NCI-H1105 (cell line): ENCODE results near the gene SNCB.
"Not testable (repeated sequence)": the region's sequence is repeated elsewhere in the genome, so short reads cannot be mapped to it uniquely, and the experiment has no call there.

Source experiments
- DNase-seq: peaks from one replicate; lab custom pipeline; 2025; lab: John Stamatoyannopoulos, UW

Gene SNCB

DNA sequence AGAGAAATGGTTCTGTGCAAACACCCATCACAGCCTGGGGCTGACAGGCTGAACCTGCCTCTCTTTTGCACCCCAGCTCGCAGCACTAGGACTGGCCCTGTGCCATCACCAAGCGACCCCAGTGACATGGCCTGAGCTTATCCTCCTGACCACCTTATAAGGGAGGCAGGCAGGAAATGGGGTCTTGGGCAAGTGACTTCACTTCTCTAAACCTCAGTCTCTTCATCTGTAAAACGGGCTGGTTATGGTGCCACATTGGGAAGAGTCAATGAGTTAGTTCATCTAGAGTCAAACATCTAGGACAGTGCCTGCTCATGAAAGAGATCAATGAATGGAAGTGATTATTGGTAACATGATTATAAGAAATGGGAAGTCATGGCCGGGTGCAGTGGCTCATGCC, 6.2 kb downstream of the SNCB start:
- no peak for DNase-seq

DNA sequence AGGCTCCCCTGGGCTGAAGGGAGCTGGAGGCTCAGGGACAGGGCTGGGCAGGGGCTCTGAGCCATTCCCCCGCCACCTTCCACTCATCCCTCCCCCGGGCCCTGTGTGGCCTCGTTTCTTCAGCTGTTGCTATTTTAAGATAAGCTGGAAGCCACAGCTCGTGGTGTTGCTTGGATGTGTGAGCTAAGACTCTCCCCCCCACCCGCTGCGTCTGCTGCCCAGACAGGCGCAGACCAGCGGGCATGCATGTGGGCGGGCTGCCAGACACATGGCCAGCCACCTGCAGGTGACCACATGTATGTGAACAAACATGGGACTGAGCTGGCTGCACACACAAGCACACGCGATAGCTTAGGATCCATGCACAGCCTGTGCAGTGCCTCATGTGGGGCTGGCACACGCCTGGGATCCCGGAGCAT, 8.7 kb downstream of the SNCB start:
- no peak for DNase-seq

DNA sequence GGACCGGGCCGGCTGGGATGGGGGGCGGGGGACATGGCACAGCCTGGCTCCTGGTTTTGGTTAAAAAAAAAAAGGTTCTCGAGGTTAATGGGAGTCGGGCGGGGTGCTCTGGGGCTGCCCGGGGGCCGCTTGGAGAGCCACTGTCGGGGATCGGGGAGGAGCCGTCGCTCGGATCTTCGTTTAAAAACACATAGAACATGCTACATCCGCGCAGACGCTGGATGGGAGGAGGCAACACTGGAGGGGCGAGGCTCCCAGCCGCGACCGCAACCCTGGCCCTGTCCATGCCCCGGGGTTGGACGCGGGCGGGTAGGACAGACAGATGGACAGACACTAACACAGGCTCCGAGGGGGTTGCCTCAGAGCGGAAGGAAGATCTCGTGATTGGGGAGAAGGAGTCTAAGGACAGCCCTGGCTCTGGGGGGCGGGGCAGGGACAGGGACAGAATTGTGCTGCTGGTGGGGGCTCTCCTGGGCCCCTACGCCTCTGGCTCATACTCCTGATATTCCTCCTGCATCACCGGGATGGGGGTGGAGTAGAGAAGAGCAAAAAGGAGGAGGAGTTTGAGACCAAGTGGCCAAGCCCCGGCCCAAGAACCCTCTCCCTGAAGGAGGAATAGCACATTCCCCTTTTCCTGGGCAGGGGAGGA, 9.9 kb downstream of the SNCB start:
- no peak for DNase-seq

DNA sequence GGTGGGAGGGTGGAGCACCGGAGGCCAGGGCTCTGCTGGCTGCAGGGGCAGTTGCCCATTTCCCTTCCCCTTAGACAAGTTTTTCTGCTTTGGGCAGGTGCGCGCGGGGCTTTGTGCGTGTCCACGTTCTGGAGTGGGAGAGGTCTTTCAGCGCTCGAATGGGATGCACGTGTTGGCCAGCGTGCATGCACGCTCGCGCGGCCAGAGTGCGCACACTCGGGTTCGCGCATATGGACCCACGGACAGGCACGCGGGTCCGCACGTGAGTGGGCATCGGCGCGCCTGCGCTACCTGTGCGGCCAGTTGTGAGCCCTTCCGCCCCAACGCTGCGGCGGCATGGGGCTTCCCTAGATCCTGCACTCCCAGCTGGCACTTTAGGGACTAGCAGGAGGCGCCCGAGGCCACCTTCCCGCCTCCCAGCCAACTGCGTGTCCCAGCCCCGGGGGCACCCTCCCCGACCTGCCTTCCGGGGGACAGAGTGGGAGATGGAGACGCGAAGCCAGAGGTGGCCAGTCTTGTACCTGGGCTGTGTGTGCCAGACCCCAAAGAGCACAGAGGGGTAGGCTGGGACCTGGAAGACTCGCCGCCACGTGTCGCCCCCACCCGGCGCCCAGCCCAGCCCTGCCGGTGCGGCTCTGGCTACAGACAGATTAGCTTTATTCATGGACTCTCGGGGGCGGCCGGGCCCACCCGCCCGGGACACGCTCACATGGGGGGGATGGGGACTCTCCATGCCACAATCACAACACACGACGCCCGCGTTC, 10.6 kb downstream of the SNCB start:
- DNase-seq = no peak

DNA sequence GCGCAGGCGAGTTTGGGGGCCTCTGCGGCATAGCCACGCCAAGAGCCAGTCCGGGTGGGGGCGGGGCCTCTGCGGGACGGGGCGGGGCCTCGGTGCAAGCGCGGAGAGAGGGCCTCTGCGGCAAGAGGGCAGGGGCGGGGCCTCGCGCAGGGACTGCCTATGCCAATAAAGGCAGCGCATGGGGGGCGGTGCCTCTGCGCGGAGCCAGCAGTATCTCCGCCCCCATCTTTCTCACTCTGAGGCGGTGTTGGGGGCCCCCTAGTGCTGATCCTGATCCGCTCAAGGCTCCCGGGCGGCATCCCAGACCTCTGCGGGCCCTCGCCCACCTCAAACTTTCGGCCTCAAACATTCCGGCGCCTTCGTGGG, 11.1 kb downstream of the SNCB start:
- no peak for DNase-seq

DNA sequence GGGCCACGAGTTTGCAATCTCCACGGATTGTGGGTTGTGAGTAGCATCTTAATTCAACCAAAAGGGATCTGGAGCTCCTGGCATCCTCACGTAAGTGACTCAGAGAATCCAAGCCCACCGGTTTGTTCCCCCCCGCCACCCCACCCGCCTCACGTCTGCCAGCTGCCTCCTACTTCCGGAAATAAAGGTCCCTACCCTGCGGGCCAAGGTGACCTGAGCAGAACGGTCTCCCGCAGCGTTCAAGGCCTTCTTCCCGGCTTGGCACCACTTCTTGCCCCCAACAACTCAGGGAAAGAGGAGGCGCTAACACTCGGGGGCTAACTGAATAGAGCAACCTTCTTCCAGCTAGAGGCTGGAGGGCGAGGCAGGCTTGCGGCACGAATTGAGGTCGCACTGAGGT, 11.6 kb downstream of the SNCB start:
- no peak for DNase-seq

DNA sequence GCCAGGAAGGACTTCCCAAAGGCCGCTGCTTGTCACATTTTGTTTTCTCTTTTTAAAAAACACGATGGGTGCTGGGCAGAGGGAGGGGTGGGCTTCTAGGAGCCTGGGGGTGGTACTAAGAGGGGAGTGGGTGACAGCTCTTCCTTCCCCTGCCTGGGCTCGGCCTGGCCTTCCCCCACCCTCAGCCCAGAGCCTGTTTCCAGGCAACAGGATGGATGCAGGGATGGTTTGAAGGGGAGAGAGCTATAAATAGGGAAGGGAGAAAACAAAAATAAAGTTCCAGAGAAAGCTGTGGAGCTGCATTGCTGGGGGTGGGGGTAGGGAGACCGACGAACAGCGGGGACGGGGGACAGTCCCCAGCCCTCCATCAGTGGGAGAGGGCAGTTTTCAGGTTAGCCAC, 13.8 kb downstream of the SNCB start:
- DNase-seq = no peak

DNA sequence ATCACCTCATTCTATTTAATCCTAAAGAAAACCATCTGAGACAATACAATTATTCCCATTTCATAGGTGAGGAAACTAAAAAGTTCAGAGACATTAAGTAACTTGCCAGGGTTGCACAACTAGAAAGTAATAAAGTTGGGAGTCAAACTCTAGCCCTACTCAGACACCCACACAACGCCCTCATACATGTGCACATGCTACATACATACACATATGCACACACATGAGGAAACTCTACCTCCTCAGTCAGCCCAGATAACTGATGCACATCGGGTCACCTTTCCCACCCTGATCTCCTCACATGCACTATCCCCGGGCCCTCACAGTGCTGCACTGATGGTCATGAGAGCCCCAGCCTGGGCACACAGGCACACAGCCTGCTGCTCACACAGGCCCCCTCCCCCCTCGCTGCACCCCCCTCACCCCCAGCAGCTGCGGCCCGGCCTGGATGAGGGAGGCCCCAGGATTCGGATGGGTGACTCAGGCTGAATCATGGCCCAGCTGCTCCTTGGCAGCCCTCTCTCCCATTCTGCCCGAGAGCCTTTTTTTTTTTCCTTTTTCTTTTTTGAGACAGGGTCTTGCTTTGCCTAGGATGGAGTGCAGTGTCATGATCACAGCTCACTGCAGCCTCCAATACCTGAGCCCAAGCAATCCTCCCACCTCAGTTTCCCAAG, 15.4 kb downstream of the SNCB start:
- no peak for DNase-seq

DNA sequence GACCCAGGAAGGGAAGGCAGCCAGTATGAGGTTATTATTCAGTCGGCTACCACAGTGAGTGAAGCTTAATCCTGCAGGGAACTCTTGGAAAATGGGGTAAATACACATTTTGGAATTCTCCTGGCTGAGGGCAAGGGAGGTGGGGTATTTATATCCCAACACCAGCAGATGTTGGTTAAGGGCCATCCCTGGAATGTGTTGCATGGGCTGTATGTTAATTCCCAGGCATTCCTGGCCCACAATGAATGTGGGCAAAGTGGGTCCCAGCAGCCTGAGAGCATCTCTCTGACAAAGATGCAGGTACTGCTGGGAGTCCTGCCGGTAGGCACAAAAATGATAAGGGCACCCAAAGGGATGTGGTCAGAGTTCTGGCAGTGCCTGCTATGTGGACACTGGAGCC, 17.5 kb downstream of the SNCB start:
- no peak for DNase-seq

DNA sequence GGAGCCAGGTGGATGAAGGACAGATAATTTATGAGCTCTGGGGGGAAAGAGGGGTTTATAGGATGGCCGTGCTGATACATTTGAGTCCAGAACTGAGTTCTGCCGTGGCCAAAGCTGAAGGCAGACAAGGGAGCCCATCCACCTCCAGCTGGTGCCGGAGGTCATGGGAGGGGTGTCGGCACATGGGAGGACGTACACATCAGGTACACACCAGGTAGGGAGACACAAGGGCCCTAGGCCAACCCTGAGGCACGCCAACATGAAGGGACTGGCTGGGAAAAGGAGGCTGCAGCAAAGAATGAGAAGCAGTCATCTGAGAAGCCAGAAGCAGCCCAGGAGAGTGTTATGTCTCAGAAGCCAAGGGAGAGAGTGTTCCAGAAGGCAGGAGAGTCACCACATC, 18.3 kb downstream of the SNCB start:
- DNase-seq = no peak

DNA sequence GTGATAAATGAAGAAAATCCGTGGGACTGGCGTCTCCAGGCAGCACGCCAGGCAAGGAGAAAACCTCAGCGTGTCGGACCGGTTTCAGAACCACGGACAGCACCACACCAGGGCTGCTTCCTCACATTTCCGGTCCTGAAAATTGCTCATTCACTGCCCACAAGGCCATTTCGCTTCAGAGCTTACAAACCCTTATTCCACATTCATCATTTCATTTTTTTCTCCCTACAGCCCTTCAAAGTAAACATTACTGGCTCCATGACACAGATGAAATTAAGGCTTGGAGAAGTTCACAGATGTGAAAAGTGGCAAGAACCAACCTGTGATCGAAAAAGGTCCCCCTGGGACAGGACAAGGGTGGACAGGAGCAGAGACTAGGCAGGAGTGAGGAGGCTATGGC, 18.9 kb downstream of the SNCB start:
- DNase-seq = no peak

DNA sequence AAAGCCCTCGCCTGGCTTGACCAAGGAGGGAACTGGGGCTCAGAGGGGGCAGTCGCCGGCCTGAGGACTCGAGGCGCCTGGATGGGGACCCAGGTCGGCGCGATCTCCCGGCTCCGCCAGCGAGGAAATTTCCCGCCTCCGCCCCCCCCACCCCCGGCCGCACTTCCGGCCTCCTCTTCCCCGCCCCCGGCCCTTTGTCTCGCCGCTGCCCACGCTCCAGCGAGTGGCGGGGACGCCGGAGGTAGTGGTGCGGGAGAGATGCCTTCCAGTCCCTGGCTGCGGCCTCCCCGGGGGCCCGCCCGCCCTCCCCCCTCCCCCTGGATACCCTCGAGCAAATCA, 19.9 kb downstream of the SNCB start:
- DNase-seq = no peak

DNA sequence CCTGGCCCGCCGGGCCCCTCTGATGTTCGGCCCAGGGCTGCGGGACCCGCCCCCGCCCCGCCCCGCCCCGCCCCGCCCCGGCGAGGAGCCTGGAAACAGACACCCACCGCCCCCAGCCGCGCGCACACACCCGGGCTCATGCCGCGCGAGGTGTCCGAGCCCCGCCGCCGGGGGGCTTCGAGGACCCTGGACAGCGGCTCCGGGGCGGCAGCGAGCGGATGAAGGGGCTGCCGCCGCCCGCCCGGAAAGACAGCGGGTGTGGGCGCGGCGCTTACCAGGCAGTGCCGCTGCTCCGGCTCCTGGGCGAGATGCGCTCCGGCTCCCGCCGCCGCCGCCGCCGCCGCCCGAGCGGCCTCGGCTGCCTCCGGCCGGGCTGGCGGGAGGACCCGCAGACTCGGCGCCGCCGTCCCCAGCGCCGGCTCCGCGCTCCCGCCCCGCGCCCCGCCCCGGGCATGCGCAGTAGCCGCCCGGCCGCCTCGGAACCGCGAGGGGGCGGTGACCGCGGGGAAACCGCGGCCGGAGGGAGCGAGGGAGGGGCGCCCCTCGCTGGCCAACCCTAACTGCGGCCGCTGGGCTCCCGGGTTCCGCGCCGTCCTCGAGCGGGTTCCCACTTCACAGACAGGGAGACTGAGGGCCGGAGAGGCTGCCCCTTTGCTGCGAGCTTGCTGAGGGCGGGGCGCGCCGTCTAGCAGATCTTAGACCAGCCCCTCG, 20.5 kb downstream of the SNCB start, which contains the start of gene GPRIN1:
Gene GPRIN1 (minus strand): TSS at position 433 of the 711 bp plus-strand sequence. CDS start 10,322 bp downstream, outside the sequence.
- peak; percentile 68 for DNase-seq

DNA sequence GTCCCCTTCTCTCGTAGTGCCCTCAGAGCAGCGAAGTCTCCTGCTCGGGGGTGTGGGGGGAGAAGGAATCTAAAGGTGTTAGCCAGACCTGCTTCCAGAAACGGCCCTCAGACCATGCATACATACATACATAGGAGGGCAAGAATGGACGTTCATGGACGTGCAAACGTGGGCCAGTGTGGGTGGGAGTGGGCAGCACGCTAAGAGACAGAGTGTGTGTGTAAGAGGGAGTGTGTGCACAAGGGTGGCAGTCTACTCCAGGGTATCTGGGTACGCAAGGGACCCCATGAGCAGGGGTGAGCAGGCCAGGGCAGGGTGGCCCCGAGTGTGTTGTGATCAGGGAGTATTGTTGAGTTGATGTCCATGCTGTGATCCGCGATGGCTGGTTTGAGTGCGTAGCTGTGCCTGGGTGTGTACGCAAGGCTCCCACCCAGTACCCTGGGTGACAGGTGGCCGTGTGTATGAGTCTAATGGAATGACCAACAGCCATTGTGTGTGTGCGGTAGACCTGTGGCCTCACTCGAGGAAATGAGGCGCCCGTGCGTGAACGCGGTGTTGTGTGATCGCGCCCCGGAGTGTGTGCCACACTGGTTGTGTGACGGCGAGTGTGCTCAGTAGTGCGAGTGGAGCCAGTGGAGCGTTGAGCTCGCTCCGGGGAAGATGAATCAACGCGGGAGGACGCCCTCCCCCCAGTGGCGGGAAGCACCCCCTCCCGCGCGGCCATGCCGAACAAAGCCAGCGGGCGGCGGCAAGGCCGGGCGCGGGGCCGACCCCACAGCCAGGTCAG, 21.2 kb downstream of the SNCB start:
- DNase-seq = no peak

DNA sequence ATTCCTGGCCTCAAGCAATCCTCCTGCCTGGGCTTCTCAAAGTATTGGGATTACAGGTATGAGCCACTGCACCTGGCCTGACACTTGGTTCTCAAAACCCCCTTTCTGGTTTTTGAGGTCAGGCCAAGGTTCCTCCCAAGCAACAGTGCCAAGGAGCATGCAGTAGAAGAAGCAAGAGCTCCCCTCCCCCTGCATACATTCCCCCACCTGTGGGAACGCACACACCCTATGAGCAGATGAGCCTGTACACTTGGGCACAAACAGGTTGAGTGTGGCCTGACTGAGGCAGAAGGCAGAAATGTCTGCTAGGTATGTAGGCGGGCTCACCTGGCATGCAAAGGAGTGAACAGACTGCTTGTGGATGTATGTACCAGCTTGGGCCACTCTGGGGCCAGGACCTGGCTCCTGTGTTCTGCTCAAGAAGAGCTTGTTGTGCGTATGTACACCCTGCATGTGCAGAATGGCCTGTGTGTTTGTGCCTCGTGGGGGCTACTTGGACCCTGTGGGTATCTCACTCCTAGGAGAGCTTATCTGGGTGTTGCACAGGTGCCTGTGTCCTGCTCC, 22.1 kb downstream of the SNCB start:
- DNase-seq = no peak

DNA sequence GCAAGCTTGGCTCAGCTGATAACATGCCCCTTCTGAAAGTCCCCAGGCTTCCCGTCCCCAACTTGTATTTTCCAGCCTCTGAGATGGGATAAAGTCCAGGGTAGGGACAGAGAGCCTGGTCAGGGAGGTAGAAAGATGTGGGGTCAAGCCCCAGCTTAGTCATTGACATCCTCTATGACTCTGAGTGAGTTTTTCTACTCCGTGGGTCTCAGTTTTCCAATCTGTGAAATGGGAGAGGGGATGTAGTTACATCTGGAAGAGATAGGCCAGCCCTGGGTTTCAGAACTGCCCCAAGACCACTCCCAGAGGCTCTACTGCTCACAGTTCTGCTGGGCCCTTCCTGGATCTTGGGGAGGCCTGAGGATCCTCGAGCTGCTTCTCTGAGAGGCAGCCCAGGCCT, 23.5 kb downstream of the SNCB start:
- DNase-seq = no peak

DNA sequence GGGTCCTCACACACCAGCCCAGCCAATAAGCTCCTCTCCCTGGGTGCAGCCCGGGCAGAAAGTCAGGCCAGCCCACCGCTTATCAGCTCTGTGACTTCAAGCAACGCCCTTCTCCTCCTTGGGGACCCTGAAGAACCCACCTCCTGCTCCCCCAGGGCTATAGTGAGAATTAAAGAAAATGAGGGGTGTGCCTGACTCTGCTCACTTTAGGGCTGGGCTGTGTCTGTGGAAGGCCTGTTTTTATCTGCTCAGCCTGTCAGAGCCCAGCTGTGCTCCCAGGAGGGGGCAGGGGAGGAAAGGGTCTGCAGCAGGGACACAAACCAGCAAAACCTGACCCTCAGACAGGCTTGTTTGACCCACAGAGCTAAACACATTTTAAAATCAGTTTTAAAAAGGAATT, 24.3 kb downstream of the SNCB start:
- no peak for DNase-seq

DNA sequence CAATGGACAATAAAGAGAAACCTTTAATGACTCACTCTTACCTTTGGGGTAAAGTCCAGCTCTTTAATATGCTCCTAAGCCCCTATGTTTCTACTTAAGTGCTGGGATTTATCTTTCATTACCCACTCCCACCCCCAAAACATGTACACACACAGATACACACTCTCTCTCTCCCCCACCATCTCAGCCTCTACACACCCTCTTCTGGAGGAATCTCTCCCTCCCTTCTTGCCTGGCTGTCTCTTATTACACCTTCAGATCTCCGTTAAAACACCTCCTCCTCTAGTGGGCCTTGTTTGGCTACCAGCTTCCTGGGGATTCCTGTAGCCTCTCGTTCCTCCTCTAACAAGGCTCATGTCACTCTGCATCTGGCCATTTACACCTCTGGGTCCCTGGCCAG, 27.2 kb downstream of the SNCB start:
- DNase-seq = no peak

DNA sequence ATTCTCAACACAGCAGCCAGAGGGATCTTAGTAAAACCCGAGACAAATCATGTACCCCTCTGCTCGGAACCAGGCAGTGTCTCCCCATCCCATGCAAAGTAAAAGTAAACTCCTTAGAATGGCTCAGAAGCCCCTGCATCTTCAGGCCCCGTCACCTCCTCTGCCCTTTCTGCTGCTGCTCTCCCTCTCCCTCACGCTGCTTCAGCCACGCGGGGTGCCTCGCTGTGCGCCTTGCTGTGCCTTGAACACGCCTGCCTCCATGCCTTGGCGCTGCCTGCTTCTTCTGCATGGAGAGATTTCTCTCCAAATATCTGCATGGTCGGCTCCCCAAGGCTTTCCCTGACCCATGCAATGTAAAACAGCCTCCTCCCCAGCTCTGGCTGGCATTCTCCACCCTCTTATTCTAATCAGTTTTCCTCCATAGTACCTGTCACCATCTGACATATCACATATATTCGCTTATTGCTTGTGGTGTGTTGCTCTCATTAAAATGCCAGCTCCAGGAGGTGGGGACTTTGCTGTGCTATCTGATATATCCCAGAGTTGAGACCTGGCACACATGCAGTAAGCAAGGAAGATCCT, 28.3 kb downstream of the SNCB start:
- DNase-seq = no peak

DNA sequence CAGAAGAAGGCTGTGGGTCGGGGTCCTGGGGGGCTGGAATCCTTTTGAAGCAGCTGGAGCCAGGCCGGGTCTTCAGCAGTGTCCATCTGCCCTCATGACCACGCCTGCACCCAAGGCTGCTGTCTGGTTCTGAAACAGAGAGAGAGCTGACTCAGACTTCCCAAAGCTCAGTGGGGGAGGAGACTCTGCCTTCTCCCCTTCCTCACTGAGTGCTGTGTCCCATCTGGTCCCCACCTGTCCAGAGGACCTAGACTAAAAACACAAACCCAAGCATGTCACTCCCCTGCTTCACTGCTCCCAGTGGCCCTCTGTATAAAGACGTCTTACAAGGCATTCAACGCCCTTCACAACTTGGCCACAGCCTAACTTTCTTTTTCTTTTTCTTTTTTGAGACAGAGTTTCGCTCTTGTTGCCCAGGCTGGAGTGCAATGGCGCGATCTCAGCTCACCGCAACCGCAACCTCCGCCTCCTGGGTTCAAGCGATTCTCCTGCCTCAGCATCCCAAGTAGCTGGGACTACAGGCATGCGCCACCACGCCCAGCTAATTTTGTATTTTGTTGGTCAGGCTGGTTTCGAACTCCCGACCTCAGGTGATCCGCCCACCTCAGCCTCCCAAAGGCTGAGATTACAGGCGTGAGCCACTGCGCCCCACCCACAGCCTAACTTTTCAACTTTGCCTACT, 30.4 kb downstream of the SNCB start:
- not testable (repeated sequence) for DNase-seq
